NCI-H460 (cell line): ENCODE measurements around the gene EN1. TPM values are rescaled to one million over a fixed set of nuclear protein-coding genes. Genes with fewer than 3 reads are reported as not detected.

ENCODE experiments used
- DNase-seq: peaks from one replicate; pipeline ENCODE4 v3.0.0-alpha.2; 2016; ENCODE audit warnings: low read depth; ENCODE audit errors: extremely low read depth
- total RNA-seq: library from RNA; depleted of rRNA; stranded (reverse); fragments of >200 nt; shearing (Covaris generic); gene quantifications from 2 replicates; pipeline ENCODE4 v1.2.3, GENCODE V29; 2014; rRNA removed

The EN1 gene
- total RNA-seq, 1 experiment from 2014 or later: not detected

DNA sequence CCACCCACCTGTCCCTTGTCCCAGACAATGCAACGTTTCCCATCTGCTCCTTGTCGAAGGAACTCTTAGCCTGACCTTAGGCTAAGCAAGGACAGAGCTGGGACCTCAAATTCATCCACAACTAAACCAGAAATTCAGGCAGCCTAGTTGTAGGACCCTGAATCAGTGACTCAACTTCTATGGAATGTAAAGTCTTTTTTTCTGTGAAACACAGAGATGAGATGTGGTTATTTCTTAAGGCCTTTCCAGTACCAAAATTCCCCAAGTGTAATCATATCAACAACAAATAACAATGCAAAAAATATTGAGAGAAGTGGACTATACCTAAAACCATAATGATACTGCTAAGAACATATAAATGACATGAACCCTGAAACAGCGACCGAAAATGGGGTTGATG, 46.7 kb downstream of the EN1 start:
- no peak for DNase-seq

DNA sequence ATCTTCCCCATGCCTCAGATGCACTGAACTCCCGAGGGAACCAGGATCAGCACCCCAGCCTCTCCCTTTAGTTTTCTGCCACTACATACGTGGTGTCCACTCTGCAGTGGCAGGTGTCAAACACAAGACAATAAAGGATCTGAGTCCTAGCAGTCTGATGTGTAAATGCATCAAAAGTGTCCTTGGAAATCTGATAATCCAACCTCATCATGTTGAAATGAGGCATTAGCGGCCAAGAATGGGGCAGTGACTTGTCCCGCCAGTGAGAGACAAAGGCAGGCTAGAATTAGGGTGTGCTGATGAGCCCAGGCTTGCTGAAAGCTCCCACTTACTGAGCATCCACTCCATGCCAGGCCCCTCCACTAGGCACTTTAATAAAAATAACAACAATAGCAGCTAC, 52.9 kb downstream of the EN1 start:
- no peak for DNase-seq

Other genes with a start within 250 kb of the EN1 start
- gene MARCO, start 94.5 kb upstream of the EN1 start, total RNA-seq: not detected in 2 replicates